Naive thymus-derived CD8-positive, alpha-beta T cell (primary cell): ENCODE data around the gene ZBTB47. TPM values are rescaled to one million over a fixed set of nuclear protein-coding genes. Genes with fewer than 3 reads are reported as not detected.

Source experiments
- ATAC-seq, 2 donors: fragments of 150-1000 bp; cut with Tn5 transposase in 1 of 2; sonication (Bioruptor Pico), chemical (Tn5 transposase) in 1 of 2; 1 replicate in 1 of 2; 2 replicates in 1 of 2; pipeline ENCODE4 v1.10.0; 2021; ENCODE audit warnings: mild to moderate bottlenecking in 2 of 2, moderate library complexity in 2 of 2
- POLR2A ChIA-PET: fragments of 350-600 bp; sonication (Branson Sonifier 250); formaldehyde crosslinking; loops from one replicate; lab custom pipeline; 2021; ENCODE audit warnings: antibody characterized with exemption; lab: Charles Lee
- DNase-seq, 10 donors: peaks; one replicate each; pipeline versions ENCODE4 v3.0.0 to v3.0.0-alpha.2; 2020 to 2022
- H3K27ac Mint-ChIP-seq, 10 donors: one replicate each; pipeline ENCODE4 v1.8.0; 2020 to 2022; ENCODE audit warnings: mild to moderate bottlenecking in 10 of 10, mixed read lengths in 10 of 10, moderate library complexity in 4 of 10, inconsistent platforms in 1 of 10
- H3K27me3 Mint-ChIP-seq, 5 donors: one replicate each; pipeline ENCODE4 v1.8.0; 2021 to 2022; ENCODE audit warnings: mixed read lengths in 5 of 5
- H3K36me3 Mint-ChIP-seq, 3 donors: one replicate each; pipeline ENCODE4 v1.8.0; 2020 to 2022; ENCODE audit warnings: mixed read lengths in 3 of 3, mild to moderate bottlenecking in 2 of 3, inconsistent platforms in 1 of 3
- H3K4me1 Mint-ChIP-seq, 4 donors: one replicate each; pipeline ENCODE4 v1.8.0; 2021 to 2022; ENCODE audit warnings: mixed read lengths in 4 of 4
- H3K4me3 Mint-ChIP-seq, 10 donors: one replicate each; pipeline ENCODE4 v1.8.0; 2020 to 2022; ENCODE audit warnings: mild to moderate bottlenecking in 10 of 10, mixed read lengths in 10 of 10, moderate library complexity in 6 of 10, inconsistent platforms in 1 of 10
- H3K9me3 Mint-ChIP-seq, 9 donors: one replicate each; pipeline ENCODE4 v1.8.0; 2020 to 2022; ENCODE audit warnings: mixed read lengths in 9 of 9, mild to moderate bottlenecking in 3 of 9, inconsistent platforms in 1 of 9, moderate library complexity in 1 of 9
- polyA plus RNA-seq, 3 donors: library from polyadenylated mRNA; unstranded; fragments of 300-500 nt; fragmentation: Illumina TruSeq; gene quantifications; one replicate each; pipeline ENCODE4 v1.2.3, GENCODE V29; 2021
- total RNA-seq, 8 experiments: library from RNA in 2 of 8; stranded (reverse) in 2 of 8; gene quantifications; one replicate each; pipeline ENCODE4 v1.2.3 and lab custom pipeline; 2021 to 2026

The ZBTB47 gene
- total and polyA plus RNA-seq, 5 experiments from 2014 or later: 0.23 to 0.41 TPM; not detected in 3

- H3K4me1 Mint-ChIP-seq: peaks cover 2 to 5% (median 2%) of the 10 kb centered on the region in 4 donors
- H3K27me3 Mint-ChIP-seq: peaks cover 6 to 37% (median 19%) of the 10 kb centered on the region in 5 donors
- DNase-seq (peak in 1 of 10 donors; percentile 27), ATAC-seq (no peak)
- peaks cover 0 to 15% (median 7%) of the 10 kb centered on the region in 3 donors for H3K36me3 Mint-ChIP-seq
- H3K4me3 Mint-ChIP-seq: no peak overlapping the region
- peaks cover 6 to 19% (median 14%) of the 10 kb centered on the region in 9 donors for H3K9me3 Mint-ChIP-seq
- POLR2A ChIA-PET: no interaction called here
- H3K27ac Mint-ChIP-seq: no peak overlapping the region
These were observed 29.0 kb downstream of the ZBTB47 start for GRCh38 chr3:42682301-42683070.

- DNase-seq (peak in 1 of 10 donors; percentile 6), ATAC-seq (no peak)
- Mint-ChIP-seq H3K27me3 (peaks cover 6 to 36% (median 18%) of the 10 kb centered on the region in 5 donors), H3K27ac (no peak overlapping the region), H3K4me3 (no peak overlapping the region), H3K36me3 (no peaks in the 10 kb centered on the region), H3K9me3 (peaks cover 0 to 6% (median under 1%) of the 10 kb centered on the region in 9 donors), H3K4me1 (peaks cover 2 to 5% (median 2%) of the 10 kb centered on the region in 4 donors)
- POLR2A ChIA-PET: no interaction called here
These were observed 30.5 kb downstream of the ZBTB47 start for GRCh38 chr3:42683875-42684598.

- Mint-ChIP-seq H3K4me3 (no peak overlapping the region), H3K9me3 (peaks cover 0 to 3% (median 0%) of the 10 kb centered on the region in 9 donors), H3K27me3 (peaks cover 6 to 36% (median 18%) of the 10 kb centered on the region in 5 donors), H3K36me3 (no peaks in the 10 kb centered on the region), H3K4me1 (peaks cover 2 to 5% (median 2%) of the 10 kb centered on the region in 4 donors), H3K27ac (no peak overlapping the region)
- DNase-seq (peak in 1 of 10 donors; percentile 18), ATAC-seq (no peak)
- POLR2A ChIA-PET: no interaction called here
These were observed 31.3 kb downstream of the ZBTB47 start for GRCh38 chr3:42684632-42685362.

DNA sequence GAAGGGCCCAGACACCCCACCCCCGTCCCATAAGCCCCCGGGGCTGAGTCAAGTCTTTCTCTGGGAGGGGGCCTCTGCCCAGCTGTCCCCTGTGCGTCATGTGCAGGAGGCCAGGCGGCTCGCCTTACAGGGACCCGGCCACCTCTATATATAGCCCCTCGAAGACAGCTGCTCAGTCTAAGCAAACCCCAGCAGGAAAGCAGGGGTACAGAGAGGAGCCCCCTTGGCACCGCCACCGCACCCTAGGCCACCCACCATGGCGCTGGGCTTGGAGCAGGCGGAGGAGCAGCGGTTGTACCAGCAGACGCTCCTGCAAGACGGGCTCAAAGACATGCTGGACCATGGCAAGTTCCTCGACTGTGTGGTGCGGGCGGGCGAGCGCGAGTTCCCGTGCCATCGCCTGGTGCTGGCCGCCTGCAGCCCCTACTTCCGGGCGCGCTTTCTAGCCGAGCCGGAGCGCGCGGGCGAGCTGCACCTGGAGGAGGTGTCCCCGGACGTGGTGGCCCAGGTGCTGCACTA lies 31.9 kb downstream of the ZBTB47 start, which contains the start of gene KLHL40:
KLHL40 (plus strand) TSS at position 175 of the 519 bp plus-strand sequence; CDS start at position 257, 82 bp downstream.
- POLR2A ChIA-PET: no interaction called here
- no peak for ATAC-seq
- Mint-ChIP-seq H3K27ac (no peak within 1 kb of the TSS), H3K4me1 (peaks cover 2 to 5% (median 2%) of the 10 kb centered on the region in 4 donors), H3K9me3 (peaks cover 0 to 2% (median 0%) of the 10 kb centered on the region in 9 donors), H3K4me3 (peak within 1 kb of the TSS in 3 of 10 donors; percentile 41 to 56 (median 48)), H3K36me3 (no peaks in the 10 kb centered on the region), H3K27me3 (peaks cover 6 to 36% (median 16%) of the 10 kb centered on the region in 5 donors)
- DNase-seq: peak in 1 of 10 donors; percentile 45

DNA sequence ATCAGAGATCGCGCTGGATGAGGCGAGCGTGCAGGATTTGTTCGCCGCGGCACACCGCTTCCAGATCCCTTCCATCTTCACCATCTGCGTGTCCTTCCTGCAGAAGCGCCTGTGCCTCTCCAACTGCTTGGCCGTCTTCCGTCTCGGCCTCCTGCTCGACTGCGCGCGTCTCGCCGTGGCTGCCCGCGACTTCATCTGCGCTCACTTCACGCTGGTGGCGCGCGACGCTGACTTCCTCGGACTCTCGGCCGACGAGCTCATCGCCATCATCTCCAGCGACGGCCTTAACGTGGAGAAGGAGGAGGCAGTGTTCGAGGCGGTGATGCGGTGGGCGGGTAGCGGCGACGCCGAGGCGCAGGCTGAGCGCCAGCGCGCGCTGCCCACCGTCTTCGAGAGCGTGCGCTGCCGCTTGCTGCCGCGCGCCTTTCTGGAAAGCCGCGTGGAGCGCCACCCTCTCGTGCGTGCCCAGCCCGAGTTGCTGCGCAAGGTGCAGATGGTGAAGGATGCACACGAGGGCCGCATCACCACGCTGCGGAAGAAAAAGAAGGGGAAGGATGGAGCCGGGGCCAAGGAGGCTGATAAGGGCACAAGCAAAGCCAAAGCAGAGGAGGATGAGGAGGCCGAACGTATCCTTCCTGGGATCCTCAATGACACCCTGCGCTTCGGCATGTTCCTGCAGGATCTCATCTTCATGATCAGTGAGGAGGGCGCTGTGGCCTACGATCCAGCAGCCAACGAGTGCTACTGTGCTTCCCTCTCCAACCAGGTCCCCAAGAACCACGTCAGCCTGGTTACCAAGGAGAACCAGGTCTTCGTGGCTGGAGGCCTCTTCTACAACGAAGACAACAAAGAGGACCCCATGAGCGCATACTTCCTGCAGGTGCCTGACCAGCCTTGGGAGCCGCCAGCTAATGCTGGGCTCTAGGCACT lies 32.7 kb downstream of the ZBTB47 start:
- Mint-ChIP-seq H3K4me3 (peak overlapping the region in 3 of 10 donors; percentile 41 to 56 (median 48)), H3K27ac (no peak overlapping the region), H3K9me3 (peaks cover 0 to 2% (median 0%) of the 10 kb centered on the region in 9 donors), H3K27me3 (peaks cover 6 to 36% (median 16%) of the 10 kb centered on the region in 5 donors), H3K36me3 (no peaks in the 10 kb centered on the region), H3K4me1 (peaks cover 2 to 5% (median 2%) of the 10 kb centered on the region in 4 donors)
- no peak for DNase-seq
- POLR2A ChIA-PET: no interaction called here
- no peak for ATAC-seq

GRCh38 chr3:42686832-42687650 lies 33.5 kb downstream of the ZBTB47 start:
- Mint-ChIP-seq H3K27ac (no peak overlapping the region), H3K9me3 (peaks cover 0 to 2% (median 0%) of the 10 kb centered on the region in 9 donors), H3K27me3 (peaks cover 6 to 36% (median 13%) of the 10 kb centered on the region in 5 donors), H3K4me3 (no peak overlapping the region), H3K36me3 (no peaks in the 10 kb centered on the region), H3K4me1 (peaks cover 2 to 5% (median 2%) of the 10 kb centered on the region in 4 donors)
- no peak for ATAC-seq
- POLR2A ChIA-PET: interaction anchor here (0.6 kb wide), 1 partner anchor 169 kb away, joined by 4 read pairs; no protein-coding TSS in a partner anchor
- DNase-seq: no peak

- Mint-ChIP-seq H3K27me3 (peaks cover 3 to 31% (median 9%) of the 10 kb centered on the region in 5 donors), H3K27ac (no peak overlapping the region), H3K4me3 (no peak overlapping the region), H3K36me3 (no peaks in the 10 kb centered on the region), H3K9me3 (peaks cover 0 to 2% (median 0%) of the 10 kb centered on the region in 9 donors), H3K4me1 (peaks cover 2 to 5% (median 2%) of the 10 kb centered on the region in 4 donors)
- POLR2A ChIA-PET: no interaction called here
- DNase-seq (no peak), ATAC-seq (no peak)
These were observed 34.5 kb downstream of the ZBTB47 start for GRCh38 chr3:42688016-42688415.

GRCh38 chr3:42688487-42689420 lies 35.3 kb downstream of the ZBTB47 start:
- POLR2A ChIA-PET: no interaction called here

DNA sequence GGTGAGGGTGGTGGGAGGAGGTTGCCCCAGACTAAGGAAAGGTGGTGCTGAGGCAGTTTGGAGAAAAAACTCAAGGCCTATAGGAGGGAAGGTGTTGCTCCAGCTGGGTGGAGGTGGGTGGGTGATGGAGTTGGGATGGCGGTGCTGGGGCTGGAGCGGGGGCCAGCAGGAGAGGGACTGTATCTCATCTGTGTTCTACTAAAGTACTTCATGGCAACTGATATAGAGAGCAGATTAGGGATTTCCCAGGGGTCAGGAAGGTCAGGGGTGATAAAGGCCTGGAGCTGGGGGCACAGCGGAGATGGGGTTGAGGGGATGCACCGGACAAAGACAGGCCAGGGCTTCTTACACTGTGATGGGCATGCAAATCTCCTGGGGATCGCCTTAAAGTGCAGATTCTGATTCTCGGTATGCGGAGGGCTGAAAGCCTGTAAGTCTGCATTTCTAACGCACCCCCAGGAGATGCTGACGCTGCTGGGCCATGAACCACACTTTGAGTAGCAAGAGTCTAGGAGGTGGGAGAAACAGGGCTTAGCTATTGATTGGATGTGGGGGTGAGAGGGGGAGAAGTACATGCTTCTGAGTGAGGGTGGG lies 36.0 kb downstream of the ZBTB47 start:
- ATAC-seq: no peak
- H3K9me3 Mint-ChIP-seq: peaks cover 0 to 2% (median 0%) of the 10 kb centered on the region in 9 donors
- H3K27me3 Mint-ChIP-seq: peaks cover 1 to 23% (median 8%) of the 10 kb centered on the region in 5 donors
- no peak overlapping the region for H3K27ac Mint-ChIP-seq
- no peak for DNase-seq
- POLR2A ChIA-PET: no interaction called here
- H3K4me1 Mint-ChIP-seq: peaks cover 2 to 5% (median 2%) of the 10 kb centered on the region in 4 donors
- no peak overlapping the region for H3K4me3 Mint-ChIP-seq
- no peaks in the 10 kb centered on the region for H3K36me3 Mint-ChIP-seq

More at GRCh38 chr3:42688487-42689420, 35.3 kb downstream of the ZBTB47 start:
- peaks cover 1 to 24% (median 8%) of the 10 kb centered on the region in 5 donors for H3K27me3 Mint-ChIP-seq
- H3K27ac Mint-ChIP-seq: no peak overlapping the region
- H3K4me1 Mint-ChIP-seq: peaks cover 2 to 5% (median 2%) of the 10 kb centered on the region in 4 donors
- H3K36me3 Mint-ChIP-seq: no peaks in the 10 kb centered on the region
- DNase-seq: no peak
- H3K9me3 Mint-ChIP-seq: peaks cover 0 to 2% (median 0%) of the 10 kb centered on the region in 9 donors
- no peak for ATAC-seq
- H3K4me3 Mint-ChIP-seq: no peak overlapping the region
